ENCODE results near the gene ESF1.

DNA sequence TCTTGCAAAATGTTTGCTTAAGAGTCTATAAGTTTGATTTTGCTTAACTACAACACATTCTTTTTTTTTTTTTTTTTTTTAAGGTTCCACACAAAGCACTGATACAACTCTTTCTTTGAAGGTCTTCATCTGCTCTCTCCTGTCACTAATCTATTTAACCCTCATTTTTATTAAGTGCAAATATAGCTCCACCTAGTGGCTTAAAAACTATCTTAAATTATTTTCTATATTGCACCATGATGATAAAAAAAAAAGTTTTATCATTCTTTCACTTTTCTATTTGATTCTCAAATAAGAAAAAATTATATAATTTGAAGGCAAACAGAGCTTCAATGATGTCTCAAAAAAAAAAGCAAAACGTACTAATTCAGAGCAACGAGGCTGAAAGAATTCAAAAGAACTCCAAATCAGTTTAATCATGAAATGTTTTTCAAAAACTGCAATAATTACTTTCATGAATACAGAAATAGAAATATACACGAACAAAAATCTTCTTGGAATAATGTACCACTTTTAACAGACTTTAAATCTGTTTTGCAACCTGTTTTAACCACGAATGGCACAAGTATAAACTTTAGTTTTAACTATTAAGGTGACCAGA, 12.8 kb downstream of the ESF1 start:
- TF ChIP-seq CTCF (conservative IDR thresholded peaks at IDR 0.05) (peak; percentile 65), ZFX (IDR thresholded peaks at IDR 0.05) (no peak)
